ENCODE data around the gene PIGR.

GRCh38 chr1:206986885-206987284 lies 40.6 kb upstream of the PIGR start:
- no peak for TF ChIP-seq SMC3 (IDR thresholded peaks at IDR 0.05)
- TF ChIP-seq HOXB13 (CRISPR knock-in tag; IDR thresholded peaks at IDR 0.05; ENCODE audit: low read depth) = no peak
- no peak for TF ChIP-seq CTCF (IDR thresholded peaks at IDR 0.05)
- no peak for TF ChIP-seq RNF2 (IDR thresholded peaks at IDR 0.05; ENCODE audit: borderline replicate concordance, low read depth)
- no peak for TF ChIP-seq MAZ (IDR thresholded peaks at IDR 0.05; ENCODE audit: borderline replicate concordance, low read depth, low read length)
- TF ChIP-seq RFX5 (IDR thresholded peaks at IDR 0.05) = no peak
- TF ChIP-seq REST (IDR thresholded peaks at IDR 0.05) = no peak
- TF ChIP-seq PBX3 (IDR thresholded peaks at IDR 0.05) = no peak
- TF ChIP-seq RCOR1 (IDR thresholded peaks at IDR 0.05; ENCODE audit: low read depth, low read length) = no peak
- TF ChIP-seq POLR2A (IDR thresholded peaks at IDR 0.05; ENCODE audit: low read length) = no peak
